ENCODE measurements around the gene TSPAN3.

GRCh38 chr15:76994496-76994895, 76.4 kb downstream of the TSPAN3 start:
- TF ChIP-seq CTCF (IDR thresholded peaks at IDR 0.05; ENCODE audit: insufficient read depth, low read length) = no peak
- no peak for TF ChIP-seq POLR2AphosphoS5 (IDR thresholded peaks at IDR 0.05; ENCODE audit: low read depth)
- TF ChIP-seq GABPA (IDR thresholded peaks at IDR 0.05; ENCODE audit: low read depth) = no peak
